ENCODE data around the gene CLCF1. TPM values are rescaled to one million over a fixed set of nuclear protein-coding genes. Genes with fewer than 3 reads are reported as not detected.

The CLCF1 gene
- total RNA-seq, 1 donor from 2014 or later: 2.0 TPM

DNA sequence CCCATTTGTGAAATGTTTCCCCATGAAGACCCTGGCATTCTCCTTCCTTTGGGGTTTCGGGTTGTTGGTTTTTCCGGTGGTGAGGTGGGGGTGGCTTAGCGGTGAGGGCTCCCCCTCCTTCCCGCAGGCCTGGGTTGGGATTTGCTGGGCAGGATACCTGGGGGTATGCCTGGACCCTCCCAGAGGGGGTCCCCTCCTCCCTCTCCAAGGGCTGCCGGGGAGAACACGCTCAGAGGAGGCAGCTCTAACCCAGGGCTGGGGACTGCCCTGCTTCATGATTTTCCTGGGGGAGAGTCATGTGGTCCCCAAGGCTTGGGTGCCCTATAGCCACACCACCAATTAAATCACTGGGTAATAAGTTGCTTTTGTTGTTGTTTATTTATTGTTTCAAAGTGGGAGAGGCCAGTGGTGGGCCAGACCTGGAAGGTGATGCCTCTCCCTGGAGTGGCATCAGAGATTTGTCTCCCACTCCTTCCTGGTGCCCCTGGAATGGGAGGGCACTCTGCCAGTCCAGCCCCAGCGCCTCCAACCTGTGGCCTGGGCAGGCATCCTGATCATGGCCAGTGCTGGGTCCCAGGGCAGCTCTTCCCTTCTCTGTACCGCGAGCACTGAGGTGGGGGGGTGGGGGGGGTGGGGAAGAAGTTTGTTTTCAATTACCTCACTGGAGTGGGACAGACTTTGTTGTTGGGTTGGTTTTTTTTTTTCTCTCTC lies 1.3 kb upstream of the CLCF1 start:
- DNase-seq: no peak

- peak; percentile 90 for DNase-seq
Observed at GRCh38 chr11:67373648-67374570, 511 bp upstream of the CLCF1 start.

DNA sequence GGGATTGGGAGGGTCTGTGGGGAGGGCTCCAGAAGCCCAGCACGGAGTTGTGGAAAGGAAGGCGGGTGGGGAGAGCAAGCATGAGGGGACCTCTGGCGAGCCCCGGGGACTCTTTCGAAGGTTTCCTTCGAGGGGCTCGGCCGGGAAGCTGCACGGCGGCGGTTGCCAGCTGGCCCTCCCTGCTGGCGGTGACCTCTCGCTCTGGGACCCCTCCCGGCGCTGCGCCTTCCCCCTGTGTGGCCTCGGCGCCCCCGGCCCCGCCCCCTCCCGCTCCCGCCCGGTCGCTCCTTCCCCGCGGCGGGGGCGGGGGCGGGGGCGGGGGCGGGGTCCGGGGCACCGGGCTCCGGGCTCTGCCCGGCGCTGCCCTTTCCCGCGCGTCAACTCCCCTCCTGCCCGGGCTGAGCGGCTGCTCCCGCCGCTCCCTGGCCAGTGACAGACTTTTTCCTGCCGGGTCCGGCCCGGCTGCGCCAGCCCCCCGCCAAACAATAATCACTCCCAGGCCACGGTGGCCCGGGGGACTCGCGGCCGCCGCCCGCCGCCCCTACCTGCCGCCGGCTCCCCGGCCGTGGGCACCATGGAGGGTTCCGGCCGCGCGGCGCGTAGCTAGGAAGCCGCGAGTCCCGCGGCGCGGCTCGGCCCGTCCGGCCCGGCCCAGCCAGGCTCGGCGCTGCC lies 941 bp downstream of the CLCF1 start:
- no peak for DNase-seq

GRCh38 chr11:67371911-67372320 lies 1.5 kb downstream of the CLCF1 start:
- no peak for DNase-seq

DNA sequence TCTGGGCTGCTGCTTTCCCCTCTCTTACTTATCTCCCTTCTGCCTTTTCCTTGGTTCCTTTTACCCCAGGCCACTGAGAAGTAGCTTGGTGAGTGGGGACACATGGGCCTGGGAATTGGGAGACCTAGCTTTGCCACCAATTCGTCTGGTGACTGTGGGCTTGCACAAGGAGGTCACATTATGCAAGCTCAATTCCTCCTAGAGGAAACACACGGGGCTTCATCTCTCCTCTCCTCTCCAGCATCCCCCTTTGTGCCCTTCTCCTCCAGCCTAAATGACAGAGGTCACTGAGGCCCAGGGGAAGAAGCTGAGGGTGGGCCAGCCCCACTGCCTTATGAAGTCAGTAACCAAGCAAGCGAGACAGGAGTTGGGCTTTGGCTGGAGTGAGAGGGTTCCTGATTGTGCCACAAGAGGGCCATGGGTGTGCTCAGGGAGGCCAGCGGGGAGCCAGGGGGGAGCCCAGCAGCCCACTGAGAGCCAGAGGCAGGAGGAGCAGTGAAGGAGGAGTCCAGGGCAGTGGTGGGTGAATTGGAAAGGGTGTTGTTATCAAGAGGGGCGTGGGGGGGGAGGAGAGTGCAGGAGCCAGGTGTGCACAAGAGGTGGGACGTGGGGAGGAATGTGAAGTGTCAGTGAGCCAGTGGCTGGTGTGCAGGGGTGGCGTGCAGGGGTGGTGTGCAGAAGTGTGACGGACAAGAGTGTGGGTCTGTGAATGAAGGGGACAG lies 2.0 kb downstream of the CLCF1 start:
- peak; percentile 70 for DNase-seq

DNA sequence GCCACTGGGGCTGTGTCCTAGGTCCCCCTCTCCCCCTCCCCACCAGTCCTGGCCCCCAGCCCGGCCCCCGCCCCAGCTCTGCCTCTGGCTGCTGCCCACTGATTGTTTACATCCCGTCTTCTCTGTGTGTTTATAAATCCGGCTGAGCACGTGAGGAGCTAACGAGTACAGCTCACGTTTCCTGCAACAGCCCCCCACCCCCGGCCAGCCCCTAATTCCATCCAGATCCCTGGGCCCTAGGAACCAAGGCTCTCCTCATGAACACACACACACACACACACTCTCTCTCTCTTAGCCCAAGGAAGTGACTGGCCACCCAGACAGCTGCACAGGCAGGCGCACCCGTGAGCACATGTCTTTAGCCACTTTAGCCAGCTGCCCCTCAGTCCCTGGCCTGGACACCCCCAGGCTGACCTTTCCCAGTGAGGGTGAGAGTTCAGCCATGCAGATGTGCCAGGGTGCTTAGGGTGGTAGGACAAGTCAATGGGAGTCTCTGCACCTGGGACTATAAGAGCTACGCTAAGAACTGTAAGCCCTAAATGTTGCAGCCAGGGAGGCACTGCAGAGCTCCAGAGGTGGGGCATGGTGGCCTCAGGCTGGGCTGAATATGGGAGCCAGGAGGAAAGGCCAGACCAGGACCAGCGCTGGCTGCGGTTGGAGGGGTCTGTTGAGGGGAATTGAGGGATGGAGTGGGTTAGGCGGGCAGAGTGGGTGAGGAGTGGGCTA lies 2.9 kb downstream of the CLCF1 start:
- DNase-seq: peak; percentile 43

DNA sequence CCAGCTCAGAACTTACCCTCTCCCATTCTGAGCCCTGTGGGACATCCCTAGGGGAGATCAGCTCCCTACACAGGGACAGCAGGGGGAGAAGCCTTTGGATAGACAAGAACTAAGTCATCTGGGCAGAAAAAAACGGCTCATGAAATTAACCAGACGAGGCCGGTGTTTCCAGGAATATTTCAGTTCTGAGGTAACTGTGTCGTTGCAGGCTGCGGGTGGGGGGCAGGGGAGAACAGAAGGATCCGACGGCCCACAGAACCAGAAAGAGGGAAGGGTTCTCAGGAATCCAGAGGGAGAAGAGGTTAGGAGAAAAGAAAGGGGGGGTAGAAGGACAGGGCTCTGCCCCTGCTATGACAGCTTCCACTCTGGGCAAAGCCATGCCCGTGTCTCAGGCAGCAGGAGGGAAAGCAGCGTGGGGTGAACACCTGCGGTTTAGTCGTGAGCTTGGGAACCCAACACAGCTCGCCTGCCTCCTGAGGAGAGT lies 3.6 kb downstream of the CLCF1 start:
- no peak for DNase-seq

- no peak for DNase-seq
Observed at GRCh38 chr11:67369275-67369674, 4.1 kb downstream of the CLCF1 start.

GRCh38 chr11:67368621-67369020 lies 4.8 kb downstream of the CLCF1 start:
- DNase-seq: no peak

DNA sequence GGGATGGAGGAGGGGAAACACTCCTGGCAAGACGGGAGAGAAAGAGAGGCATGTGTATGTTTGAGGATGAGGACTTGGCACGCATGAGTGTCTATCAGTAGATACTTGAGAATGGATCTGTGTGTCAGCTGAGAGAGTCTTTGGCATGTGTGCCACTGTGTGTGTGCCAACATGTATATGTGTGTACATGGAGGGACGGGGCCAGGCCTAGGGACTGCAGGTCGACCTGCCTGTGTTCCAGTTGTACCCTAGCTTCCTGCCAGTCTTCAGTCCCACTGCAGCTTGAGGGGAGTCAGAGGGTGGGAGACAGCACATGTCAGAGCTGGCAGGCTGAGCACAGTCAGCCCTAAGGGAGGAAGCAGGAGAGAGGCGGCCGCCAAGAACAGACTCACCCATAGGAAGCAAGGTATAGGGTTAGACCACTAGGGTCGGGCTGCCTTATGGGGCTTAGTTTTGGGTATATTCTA lies 5.6 kb downstream of the CLCF1 start:
- DNase-seq: no peak

GRCh38 chr11:67366961-67367760 lies 6.2 kb downstream of the CLCF1 start:
- no peak for DNase-seq

- no peak for DNase-seq
Observed at GRCh38 chr11:67366546-67366945, 6.9 kb downstream of the CLCF1 start.

- no peak for DNase-seq
Observed at GRCh38 chr11:67365736-67366444, 7.5 kb downstream of the CLCF1 start.

DNA sequence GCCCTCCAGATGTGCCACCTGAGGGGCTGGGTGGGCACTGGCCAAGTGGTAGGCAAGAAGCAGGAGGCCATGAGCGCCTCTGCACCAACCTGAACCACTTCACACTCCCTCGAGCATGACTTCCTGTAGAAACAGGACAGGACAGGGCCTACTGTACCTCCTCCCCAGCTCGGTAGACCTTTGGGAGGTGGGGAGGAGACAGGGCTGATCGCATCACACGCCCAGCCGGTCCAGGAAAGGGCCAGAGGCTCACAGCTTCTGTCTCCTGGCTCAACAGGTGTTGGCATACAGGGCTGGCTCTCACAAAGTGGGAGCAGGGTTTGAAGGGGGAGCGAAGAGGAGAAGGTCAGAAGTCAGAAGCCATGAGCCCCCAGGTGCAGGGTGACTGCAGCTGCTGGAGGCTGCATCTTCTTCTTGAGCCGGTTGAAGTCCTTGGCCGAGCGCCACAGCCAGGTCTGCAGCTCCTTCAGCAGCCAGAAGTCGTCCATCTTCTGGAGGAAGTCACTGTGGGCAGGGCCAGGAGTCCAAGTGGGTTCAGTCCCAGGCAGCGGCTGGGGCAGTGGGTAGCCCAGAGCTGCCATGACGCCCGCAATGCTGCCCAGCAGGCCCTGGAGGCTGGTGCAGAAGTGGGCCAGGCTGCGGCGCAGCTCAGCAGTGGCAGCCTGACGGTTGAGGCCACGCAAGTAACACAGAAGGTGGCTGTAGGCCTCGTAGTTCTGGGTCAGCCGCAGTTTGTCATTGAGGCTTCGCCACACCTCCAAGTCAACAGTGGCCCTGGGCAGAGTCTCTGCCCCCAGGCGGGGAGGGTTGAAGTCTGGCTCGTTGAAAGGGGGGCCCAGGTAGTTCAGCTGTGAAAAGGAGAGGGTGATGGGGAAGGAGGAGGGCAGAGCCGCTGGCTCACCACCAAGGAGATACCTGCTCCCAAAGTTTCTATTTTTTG lies 8.3 kb downstream of the CLCF1 start:
- DNase-seq: no peak

DNA sequence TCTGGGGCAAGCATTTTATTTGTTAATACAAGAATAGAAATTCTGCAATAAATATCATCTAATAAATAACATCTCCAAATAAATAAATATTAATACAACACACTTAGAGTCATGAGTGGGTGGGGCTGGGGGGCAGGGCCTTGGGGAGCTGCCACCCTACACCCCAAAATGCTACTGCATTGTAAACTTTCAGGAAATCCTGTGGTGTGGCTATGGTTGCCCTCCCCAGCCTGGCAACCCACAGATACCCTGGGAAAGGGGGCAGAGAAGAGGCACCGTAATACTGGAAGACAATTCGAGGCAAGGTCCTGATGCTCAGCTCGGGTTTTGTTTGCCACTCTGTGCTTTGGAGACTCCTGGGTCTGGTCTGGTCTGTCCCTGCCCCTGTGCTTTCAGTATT lies 9.2 kb downstream of the CLCF1 start:
- no peak for DNase-seq

- peak; percentile 52 for DNase-seq
Observed at GRCh38 chr11:67357831-67358670, 15.3 kb downstream of the CLCF1 start.

- peak; percentile 87 for DNase-seq
Observed at GRCh38 chr11:67356864-67357561, 16.4 kb downstream of the CLCF1 start.
